GM18505 (cell line): ENCODE data around the gene PNPLA7.
"Not testable (repeated sequence)": the region's sequence is repeated elsewhere in the genome, so short reads cannot be mapped to it uniquely, and the experiment has no call there.

Experiments
- ATAC-seq: cut with Tn5 transposase; IDR thresholded peaks from one replicate; pipeline ENCODE4 v1.9.1; 2021; ENCODE audit not compliant: unreplicated experiment
- POLR2A ChIP-seq: IDR thresholded peaks from 4 replicates; pipeline ENCODE4 v1.6.1; 2011; ENCODE audit warnings: borderline replicate concordance; ENCODE audit not compliant: insufficient read depth, insufficient read length; ENCODE audit errors: extremely low read depth

The PNPLA7 gene

DNA sequence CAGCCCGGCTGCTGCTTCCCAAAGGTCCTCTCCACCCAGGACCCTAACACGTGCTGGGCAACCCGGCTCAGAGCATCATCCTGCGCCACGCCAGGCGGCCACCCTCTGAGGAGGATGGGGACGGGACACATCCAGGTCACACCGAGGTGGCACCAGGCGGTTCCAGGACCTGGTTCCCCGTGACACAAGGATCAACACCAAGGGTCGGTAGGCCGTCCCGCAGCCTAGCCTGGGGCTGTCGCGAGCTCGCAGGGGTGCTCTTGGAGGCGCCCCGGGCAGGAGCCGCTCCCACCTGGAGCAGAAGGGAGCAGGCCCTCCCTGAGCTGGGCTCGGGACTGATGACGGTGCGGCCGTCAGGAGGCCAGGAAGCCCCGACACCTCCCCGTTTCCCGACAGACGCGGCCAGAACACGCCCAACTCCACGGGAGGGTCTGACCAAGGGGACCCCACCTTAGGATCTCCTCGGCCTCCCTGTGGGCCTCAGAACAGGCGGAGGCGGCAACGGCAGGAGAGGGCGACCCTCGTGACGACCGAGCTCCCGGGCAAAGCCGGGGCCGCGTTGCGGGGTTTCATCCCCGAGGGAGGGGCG lies 133.5 kb downstream of the PNPLA7 start:
- ATAC-seq = no peak
- TF ChIP-seq POLR2A = no peak

DNA sequence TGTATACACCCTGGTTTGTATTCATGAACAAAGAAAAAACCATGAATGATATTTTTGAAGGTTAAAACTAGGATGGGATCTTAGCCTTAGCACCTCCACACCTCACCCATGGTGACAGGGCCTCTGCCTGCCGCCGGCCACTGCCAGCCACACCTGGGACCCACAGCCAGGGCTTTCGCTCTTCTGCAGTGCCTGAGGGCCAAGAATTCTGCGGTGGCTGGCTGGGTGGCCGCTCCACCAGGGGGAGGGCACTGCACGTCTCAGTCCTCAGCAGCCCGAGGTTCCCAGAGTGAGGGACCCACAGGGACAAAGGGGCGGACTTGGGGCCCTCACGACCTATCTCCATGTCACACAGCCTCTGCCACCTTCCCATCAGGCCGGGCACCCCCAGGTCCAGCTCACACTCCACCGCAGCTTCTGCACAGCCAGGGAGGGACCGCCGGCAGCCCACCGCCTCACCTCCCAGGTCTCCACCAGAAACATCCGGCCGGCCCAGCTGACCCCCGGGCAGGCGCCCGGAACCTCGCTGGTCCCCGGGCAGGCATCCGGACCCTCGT lies 134.1 kb downstream of the PNPLA7 start:
- TF ChIP-seq POLR2A = no peak
- ATAC-seq = no peak

- no peak for TF ChIP-seq POLR2A
- no peak for ATAC-seq
These were observed 134.8 kb downstream of the PNPLA7 start for GRCh38 chr9:137415451-137415850.

- ATAC-seq = no peak
- no peak for TF ChIP-seq POLR2A
These were observed 137.8 kb downstream of the PNPLA7 start for GRCh38 chr9:137412431-137412830.

- TF ChIP-seq POLR2A = no peak
- ATAC-seq = no peak
These were observed 138.4 kb downstream of the PNPLA7 start for GRCh38 chr9:137411645-137412380.

DNA sequence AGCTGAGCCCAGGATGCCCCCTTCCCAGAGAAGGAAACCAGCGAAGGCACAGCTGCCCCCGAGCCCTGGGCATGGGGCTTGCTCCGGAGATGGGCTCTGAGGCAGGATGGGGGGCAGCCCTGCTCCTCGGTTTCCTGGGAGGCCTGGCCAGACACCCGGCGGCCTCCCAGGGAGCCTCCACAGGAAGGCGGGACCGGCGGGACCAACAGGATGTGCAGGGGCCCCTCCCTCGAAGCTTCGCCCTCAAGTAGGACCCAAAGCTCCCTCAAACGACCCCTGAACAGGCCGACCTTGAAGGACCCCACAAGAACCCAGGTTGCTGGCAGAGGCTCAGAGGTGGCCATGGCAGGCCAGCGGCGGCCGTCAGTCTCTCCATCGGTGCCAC lies 138.9 kb downstream of the PNPLA7 start:
- no peak for ATAC-seq
- no peak for TF ChIP-seq POLR2A

- no peak for TF ChIP-seq POLR2A
- ATAC-seq = no peak
These were observed 139.3 kb downstream of the PNPLA7 start for GRCh38 chr9:137410891-137411249.

DNA sequence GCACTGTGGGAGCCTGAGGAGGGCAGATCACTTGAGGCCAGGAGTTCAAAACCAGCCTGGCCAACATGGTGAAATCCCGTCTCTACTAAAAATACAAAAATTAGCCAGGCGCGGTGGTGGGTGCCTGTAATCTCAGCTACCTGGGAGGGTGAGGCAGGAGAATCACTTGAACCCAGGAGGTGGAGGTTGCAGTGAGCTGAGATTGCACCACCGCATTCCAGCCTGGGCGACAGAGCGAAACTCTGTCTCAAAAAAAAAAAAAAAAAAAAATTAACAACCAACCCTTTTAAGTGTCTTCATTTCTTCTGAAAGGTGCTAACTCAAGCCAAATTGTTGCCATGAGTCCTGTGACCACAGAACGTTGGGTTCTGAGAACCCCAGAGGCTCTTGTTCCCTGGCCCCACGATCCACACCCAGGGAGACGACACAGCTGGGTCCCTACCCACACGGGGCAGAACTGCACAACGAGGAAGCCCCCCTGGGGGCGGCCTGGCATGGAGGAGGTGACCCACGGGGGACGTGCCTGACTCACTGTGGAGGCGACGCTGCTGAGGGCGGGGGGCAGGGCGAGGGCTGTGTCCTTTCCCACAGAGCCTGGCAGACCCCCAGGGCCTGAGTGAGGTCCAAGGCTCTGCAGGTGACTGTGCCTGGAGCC lies 139.8 kb downstream of the PNPLA7 start:
- ATAC-seq = not testable (repeated sequence)
